Thyroid gland (tissue), 4 donors: ENCODE data around the gene ARID2.

Experiments used
- POLR2A ChIP-seq, 2 donors: fragments of 450-650 bp; IDR thresholded peaks; one replicate each; pipeline ENCODE4 v1.6.1; 2017; ENCODE audit warnings: antibody characterized with exemption in 2 of 2, mild to moderate bottlenecking in 2 of 2, moderate library complexity in 1 of 2
- TF ChIP-seq, protein P1 (sequence below), 6 experiments: fragments of 200-600 bp in 3 of 6; fragments of 450-650 bp in 3 of 6; sonication (generic) in 3 of 6; IDR thresholded peaks; one replicate each; pipeline ENCODE4 v1.5.1; 2016 to 2019; ENCODE audit warnings: antibody characterized with exemption in 6 of 6, mild to moderate bottlenecking in 2 of 6, inconsistent platforms in 1 of 6, moderate library complexity in 1 of 6

DNA sequence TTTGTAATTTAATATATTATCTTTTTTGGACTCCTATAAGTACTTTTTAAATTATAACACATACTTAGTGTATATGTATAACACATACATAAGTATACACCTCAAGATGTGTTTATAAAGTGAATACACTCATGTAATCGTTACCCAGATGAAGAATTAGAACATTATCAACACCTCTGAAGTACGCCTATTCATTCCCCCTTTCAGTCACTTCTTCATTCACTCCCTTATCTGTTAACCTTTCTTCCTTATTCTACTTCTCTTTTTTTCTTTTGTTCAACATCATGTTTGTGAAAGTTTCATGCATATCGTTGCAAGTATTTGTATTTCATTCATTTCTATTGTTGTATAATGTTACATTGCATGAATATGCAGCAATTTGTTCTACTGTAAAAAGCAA is 98.5 kb downstream of the ARID2 start:
- no peak for TF ChIP-seq POLR2A (IDR thresholded peaks at IDR 0.05)
- TF ChIP-seq, protein P1, sequence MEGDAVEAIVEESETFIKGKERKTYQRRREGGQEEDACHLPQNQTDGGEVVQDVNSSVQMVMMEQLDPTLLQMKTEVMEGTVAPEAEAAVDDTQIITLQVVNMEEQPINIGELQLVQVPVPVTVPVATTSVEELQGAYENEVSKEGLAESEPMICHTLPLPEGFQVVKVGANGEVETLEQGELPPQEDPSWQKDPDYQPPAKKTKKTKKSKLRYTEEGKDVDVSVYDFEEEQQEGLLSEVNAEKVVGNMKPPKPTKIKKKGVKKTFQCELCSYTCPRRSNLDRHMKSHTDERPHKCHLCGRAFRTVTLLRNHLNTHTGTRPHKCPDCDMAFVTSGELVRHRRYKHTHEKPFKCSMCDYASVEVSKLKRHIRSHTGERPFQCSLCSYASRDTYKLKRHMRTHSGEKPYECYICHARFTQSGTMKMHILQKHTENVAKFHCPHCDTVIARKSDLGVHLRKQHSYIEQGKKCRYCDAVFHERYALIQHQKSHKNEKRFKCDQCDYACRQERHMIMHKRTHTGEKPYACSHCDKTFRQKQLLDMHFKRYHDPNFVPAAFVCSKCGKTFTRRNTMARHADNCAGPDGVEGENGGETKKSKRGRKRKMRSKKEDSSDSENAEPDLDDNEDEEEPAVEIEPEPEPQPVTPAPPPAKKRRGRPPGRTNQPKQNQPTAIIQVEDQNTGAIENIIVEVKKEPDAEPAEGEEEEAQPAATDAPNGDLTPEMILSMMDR (IDR thresholded peaks at IDR 0.05), result no peak
